Measurements from ENCODE around the gene DHX35.

DNA sequence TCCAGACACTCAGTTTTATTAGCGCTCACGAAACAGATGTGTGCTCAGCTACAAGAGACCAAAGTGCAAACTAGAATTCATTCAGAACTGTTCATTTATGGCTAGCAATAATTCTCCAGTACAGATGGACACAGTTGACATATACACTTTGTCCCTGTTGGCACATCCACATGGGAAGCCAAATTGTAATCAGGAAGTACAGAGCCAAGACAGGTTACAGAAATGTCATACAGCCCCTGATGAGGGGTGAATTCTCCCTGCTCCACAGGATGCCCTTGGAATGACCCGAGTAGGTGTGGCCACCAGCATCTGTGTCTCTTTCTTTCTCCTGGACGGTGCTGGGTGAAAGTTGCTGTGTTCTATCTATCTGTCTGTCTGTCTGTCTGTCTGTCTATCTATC, 7.6 kb downstream of the DHX35 start:
- TF ChIP-seq CBFB (CRISPR knock-in tag; IDR thresholded peaks at IDR 0.05; ENCODE audit: low read depth) (no peak), FOXJ3 (CRISPR knock-in tag; IDR thresholded peaks at IDR 0.05; ENCODE audit: borderline replicate concordance) (no peak), MAX (CRISPR knock-in tag; IDR thresholded peaks at IDR 0.05) (no peak), NR3C1 (CRISPR knock-in tag; conservative IDR thresholded peaks at IDR 0.05; ENCODE audit: low read depth) (no peak), ESRRA (CRISPR knock-in tag; IDR thresholded peaks at IDR 0.05; ENCODE audit: borderline replicate concordance) (no peak), TP53 (CRISPR knock-in tag; IDR thresholded peaks at IDR 0.05) (no peak), SMAD3 (CRISPR knock-in tag; IDR thresholded peaks at IDR 0.05; ENCODE audit: borderline replicate concordance) (no peak), SP1 (CRISPR knock-in tag; conservative IDR thresholded peaks at IDR 0.05) (no peak), USF1 (CRISPR knock-in tag; IDR thresholded peaks at IDR 0.05) (no peak), TEAD4 (CRISPR knock-in tag; IDR thresholded peaks at IDR 0.05) (no peak)
- TF ChIP-seq, protein P1, sequence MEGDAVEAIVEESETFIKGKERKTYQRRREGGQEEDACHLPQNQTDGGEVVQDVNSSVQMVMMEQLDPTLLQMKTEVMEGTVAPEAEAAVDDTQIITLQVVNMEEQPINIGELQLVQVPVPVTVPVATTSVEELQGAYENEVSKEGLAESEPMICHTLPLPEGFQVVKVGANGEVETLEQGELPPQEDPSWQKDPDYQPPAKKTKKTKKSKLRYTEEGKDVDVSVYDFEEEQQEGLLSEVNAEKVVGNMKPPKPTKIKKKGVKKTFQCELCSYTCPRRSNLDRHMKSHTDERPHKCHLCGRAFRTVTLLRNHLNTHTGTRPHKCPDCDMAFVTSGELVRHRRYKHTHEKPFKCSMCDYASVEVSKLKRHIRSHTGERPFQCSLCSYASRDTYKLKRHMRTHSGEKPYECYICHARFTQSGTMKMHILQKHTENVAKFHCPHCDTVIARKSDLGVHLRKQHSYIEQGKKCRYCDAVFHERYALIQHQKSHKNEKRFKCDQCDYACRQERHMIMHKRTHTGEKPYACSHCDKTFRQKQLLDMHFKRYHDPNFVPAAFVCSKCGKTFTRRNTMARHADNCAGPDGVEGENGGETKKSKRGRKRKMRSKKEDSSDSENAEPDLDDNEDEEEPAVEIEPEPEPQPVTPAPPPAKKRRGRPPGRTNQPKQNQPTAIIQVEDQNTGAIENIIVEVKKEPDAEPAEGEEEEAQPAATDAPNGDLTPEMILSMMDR (IDR thresholded peaks at IDR 0.05) = no peak
- TF ChIP-seq, protein P2, sequence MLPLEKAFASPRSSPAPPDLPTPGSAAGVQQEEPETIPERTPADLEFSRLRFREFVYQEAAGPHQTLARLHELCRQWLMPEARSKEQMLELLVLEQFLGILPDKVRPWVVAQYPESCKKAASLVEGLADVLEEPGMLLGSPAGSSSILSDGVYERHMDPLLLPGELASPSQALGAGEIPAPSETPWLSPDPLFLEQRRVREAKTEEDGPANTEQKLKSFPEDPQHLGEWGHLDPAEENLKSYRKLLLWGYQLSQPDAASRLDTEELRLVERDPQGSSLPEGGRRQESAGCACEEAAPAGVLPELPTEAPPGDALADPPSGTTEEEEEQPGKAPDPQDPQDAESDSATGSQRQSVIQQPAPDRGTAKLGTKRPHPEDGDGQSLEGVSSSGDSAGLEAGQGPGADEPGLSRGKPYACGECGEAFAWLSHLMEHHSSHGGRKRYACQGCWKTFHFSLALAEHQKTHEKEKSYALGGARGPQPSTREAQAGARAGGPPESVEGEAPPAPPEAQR (CRISPR knock-in tag; IDR thresholded peaks at IDR 0.05) = no peak
